Stimulated activated naive CD4-positive, alpha-beta T cell treated with Interleukin-2 at 50 U/mL for 16 hours (primary cell): Measurements from ENCODE around the gene PNPO.

ENCODE experiments used
- DNase-seq: peaks from one replicate; lab custom pipeline; 2025; lab: John Stamatoyannopoulos, UW

Gene PNPO

GRCh38 chr17:47941246-47942095 is at the start of gene PNPO:
TSS of gene PNPO (plus strand) at chr17:47941571. CDS start at chr17:47941676, 105 bp downstream.
- peak; percentile 96 for DNase-seq

GRCh38 chr17:47894498-47895346 is 46.6 kb upstream of the PNPO start:
- no peak for DNase-seq

DNA sequence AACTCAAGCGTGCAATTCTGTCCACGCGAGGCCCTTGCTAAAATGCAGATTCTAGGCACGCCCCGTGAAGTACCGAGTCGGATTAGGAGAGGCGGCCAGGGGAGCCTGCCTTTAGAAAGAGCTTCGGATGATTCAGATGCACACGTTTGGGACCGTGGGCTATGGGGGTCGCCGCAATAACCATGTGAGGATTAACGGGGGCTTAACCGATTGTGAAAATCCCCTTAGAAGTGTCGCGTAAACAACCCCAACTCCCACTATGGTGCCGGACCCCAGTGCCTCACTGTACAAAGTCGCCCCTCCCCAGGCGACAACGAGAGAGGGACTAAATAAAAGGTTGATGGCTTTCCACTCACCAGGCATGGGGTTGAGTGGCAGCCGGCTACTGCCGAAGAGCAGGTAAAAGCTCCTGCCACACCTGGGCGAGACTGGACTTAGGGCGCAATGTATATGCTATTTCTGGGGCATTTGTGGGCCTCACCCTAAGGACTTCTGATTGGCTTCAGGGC is 46.0 kb upstream of the PNPO start:
- DNase-seq, result peak; percentile 17

GRCh38 chr17:47895856-47896671 is 45.3 kb upstream of the PNPO start, which contains the start of gene SP2:
TSS of gene SP2 (plus strand) at chr17:47896236. CDS start at chr17:47896287, 51 bp downstream.
- peak; percentile 100 for DNase-seq

DNA sequence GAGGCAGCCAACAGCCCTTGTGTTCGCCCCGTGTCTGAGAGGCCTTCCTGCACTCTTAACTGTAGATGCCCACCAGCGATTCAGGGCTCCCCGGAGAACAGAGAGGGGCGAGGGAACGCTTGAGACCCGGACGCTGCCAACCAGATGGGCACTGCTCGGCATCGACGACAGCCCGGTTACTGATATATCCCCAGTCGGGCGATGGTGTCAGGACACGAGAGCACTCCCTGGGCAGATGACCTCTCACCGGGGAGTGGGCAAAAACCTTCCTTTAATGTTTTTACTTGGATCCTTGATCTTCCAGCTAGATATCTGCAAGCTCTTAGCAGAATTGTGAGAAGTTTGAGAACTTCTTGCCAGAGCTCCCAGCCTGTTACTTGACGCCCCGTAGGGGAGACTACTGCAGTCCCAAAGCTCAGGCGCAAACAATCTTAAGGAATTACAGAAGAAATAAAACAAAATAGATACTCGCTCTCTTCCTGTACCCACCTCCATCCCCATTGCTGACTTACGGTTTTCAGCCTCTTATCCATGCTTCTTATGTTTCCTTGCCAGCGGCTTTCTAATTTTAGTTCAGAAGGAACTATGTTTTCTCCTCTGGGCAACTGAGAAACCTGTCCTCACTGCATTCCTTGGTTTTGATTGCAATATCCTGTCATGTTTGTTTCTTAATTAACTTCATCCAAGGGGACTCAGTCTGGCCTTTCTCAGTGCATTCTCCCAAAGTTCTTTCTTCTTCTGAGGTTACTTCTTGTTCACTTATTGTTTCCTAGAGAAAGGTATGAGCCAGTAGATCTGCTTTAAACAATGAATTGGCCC is 44.5 kb upstream of the PNPO start:
- no peak for DNase-seq

DNA sequence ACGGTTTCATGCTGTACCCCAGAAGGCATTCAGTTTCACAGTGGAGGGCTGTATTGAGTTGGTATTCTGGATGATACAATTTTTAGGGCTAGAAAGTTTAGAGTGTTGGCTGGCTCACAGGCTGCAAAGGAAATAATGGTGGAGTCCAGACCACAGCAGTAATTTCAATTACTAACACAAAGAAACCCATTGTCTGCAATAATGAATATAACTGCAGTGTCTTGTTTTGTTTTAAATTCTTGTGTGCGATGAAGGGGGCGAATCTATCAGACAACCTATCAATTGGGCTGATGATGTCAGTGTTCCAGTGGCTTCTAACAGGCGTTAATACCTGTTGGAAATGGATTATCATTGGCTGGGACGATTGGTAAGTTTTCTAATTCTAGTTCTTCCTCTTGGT is 43.8 kb upstream of the PNPO start:
- DNase-seq, result no peak

- no peak for DNase-seq
Measured at GRCh38 chr17:47898241-47898640, 43.1 kb upstream of the PNPO start.

- DNase-seq, result no peak
Measured at GRCh38 chr17:47899643-47900042, 41.7 kb upstream of the PNPO start.

- no peak for DNase-seq
Measured at GRCh38 chr17:47901423-47901822, 39.9 kb upstream of the PNPO start.

DNA sequence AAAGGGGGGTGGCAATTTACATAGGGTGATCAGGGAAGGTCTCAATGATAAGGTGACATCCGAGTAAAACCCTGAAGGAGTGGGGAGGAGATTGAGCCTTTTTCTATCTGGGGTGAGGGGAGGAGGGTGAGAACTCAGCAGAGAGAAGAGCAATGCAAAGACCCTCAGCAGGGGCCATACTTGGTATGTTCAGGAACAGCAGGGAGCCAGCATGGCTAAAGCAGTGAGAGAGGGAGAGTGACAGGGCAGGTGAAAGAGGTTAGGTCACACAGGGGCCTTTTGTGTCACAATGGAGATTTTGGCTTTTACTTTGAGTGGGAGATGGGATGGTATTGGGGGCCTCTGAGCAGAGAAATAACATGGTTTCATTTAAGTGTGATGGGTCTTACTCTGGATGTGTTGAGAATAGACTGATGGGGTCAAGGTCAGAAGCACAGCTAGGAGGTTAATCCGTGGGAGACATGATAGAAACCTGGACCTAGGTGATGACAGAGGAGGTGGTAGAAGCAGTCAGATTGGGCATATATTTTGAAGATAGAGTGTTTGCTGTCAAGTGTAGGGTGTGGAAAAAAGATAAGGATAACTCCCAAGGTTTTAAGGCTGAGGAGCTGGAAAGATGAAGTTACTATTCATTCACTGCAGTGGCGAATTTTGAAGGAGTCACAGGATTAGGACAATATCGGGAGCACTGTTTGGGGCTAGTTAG is 39.2 kb upstream of the PNPO start:
- DNase-seq, result no peak

DNA sequence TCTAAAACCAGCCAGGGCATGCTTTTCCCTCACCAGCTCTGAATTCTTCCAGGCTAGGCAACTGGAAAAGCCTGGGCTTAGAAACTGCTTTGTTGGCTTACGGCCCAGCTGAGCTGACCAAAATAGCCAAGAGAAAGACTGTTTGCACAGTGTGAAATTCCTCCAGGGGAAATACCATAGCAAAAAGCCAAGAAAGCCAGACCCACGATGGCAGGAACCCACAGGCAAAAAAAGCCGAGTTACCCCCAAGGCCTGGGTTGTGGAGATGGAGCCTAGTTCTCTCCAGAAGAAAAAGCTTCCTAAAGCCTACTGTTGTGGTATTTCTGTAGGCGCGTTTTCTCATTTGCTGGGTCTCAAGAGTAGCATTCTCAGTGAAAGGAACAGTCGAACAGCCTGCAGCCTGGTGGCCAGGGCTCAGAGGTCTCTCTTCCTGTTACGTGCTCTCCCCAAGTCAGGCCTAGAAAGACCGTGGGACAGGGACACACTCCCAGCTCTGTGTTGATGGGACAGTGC is 36.1 kb upstream of the PNPO start:
- no peak for DNase-seq

DNA sequence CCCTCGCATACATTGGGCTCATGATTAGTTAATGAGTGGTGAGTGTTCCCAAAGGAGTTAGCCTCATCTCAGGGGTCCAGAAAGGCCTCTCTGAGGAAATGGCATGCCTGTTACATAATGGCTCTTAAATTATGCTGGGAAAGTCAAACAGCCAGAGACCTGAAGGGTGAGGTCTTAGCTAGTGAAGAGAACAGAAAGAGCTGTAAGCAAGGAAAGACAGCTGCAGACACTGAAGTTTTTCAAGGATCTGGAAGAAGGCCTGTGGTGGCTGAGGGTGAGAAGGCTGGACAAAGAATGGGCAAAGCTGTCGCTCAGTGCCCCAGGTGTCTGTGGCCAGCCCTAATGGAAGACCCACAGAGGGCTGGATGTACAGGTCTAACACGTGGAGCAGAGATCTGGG is 34.9 kb upstream of the PNPO start:
- DNase-seq, result no peak

GRCh38 chr17:47907932-47908562 is 33.3 kb upstream of the PNPO start:
- no peak for DNase-seq

- DNase-seq, result no peak
Measured at GRCh38 chr17:47913050-47913449, 28.3 kb upstream of the PNPO start.

GRCh38 chr17:47914306-47914948 is 26.9 kb upstream of the PNPO start:
- no peak for DNase-seq

DNA sequence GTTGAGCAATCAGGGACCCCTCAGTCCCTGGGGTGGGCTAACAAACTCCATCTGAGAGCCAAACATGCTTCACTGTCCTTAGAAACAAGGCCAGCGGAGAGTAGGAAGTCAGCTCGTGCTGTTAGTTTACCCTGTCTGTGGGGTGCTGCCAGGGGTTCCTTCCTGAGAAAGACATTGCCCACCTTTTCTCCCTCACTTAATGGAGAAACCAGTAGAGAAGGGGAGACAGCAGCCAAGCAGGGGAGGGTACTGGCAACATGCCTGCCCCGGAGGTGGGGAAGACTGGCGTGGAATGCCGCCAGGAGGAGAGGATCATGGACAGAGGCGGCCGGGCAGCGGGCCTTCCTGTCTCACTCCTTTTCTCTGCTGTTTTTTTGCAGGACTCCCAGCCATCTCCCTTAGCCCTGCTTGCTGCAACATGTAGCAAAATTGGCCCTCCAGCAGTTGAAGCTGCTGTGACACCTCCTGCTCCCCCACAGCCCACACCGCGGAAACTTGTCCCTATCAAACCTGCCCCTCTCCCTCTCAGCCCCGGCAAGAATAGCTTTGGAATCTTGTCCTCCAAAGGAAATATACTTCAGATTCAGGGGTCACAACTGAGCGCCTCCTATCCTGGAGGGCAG is 25.5 kb upstream of the PNPO start:
- no peak for DNase-seq

DNA sequence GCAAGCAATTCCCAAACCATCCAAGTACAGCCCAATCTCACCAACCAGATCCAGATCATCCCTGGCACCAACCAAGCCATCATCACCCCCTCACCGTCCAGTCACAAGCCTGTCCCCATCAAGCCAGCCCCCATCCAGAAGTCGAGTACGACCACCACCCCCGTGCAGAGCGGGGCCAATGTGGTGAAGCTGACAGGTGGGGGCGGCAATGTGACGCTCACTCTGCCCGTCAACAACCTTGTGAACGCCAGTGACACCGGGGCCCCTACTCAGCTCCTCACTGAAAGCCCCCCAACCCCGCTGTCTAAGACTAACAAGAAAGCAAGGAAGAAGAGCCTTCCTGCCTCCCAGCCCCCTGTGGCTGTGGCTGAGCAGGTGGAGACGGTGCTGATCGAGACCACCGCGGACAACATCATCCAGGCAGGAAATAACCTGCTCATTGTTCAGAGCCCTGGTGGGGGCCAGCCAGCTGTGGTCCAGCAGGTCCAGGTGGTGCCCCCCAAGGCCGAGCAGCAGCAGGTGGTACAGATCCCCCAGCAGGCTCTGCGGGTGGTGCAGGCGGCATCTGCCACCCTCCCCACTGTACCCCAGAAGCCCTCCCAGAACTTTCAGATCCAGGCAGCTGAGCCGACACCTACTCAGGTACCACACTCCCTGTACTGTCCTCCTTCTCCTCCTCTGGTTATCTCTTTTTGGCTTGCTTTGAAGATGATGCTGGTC is 24.7 kb upstream of the PNPO start:
- no peak for DNase-seq

DNA sequence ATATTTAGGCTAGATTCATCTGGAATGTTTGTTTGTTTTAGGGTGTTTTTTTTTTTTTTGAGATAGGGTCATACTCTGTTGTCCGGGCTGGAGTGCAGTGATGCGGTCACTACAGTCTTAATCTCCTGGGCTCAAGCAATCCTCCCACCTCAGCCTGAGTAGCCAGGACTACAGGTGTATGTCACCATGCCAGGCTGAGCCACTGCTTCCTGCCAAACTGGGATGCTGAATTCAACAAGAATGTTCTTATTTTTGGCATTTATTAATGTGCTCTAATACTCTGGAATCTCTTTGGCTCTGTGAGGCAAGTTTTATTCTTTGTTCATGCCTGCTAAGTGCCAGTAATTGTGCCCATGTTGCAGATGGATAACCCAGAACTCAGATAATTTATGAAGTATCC is 23.8 kb upstream of the PNPO start:
- no peak for DNase-seq
